GM13976 (cell line): Measurements from ENCODE around the gene MTSS2.

Experiments used
- DNase-seq: peaks from one replicate; pipeline ENCODE4 v3.0.0; 2012; ENCODE audit warnings: low spot score
- CTCF ChIP-seq: IDR thresholded peaks from 2 replicates; pipeline ENCODE4 v1.5.1; 2012; ENCODE audit warnings: borderline replicate concordance, mild to moderate bottlenecking; ENCODE audit not compliant: insufficient read depth; ENCODE audit errors: extremely low read depth, missing control alignments, control extremely low read depth
- in situ Hi-C: fragments of 300-500 bp; cut with MboI; formaldehyde crosslinking; loops from one replicate; pipeline ENCODE4 v1.12.0; 2022; ENCODE audit warnings: low sequenced_read_pairs, mixed read lengths, inconsistent platforms; ENCODE audit not compliant: unreplicated experiment

Gene MTSS2

GRCh38 chr16:70723740-70724145, 37.9 kb upstream of the MTSS2 start:
- in situ Hi-C loops, result no loop called here
- no peak for DNase-seq
- TF ChIP-seq CTCF, result no peak

- no peak for TF ChIP-seq CTCF
- in situ Hi-C loops, result no loop called here
- no peak for DNase-seq
Observed at GRCh38 chr16:70721202-70721963, 35.5 kb upstream of the MTSS2 start.

- TF ChIP-seq CTCF, result no peak
- no peak for DNase-seq
- in situ Hi-C loops, result no loop called here
Observed at GRCh38 chr16:70720425-70721201, 34.8 kb upstream of the MTSS2 start.

GRCh38 chr16:70717065-70717464, 31.2 kb upstream of the MTSS2 start:
- no peak for DNase-seq
- in situ Hi-C loops, result no loop called here
- no peak for TF ChIP-seq CTCF

GRCh38 chr16:70715860-70716357, 30.1 kb upstream of the MTSS2 start:
- in situ Hi-C loops, result no loop called here
- TF ChIP-seq CTCF, result no peak
- DNase-seq, result no peak

GRCh38 chr16:70715055-70715858, 29.4 kb upstream of the MTSS2 start:
- in situ Hi-C loops, result no loop called here
- TF ChIP-seq CTCF, result no peak
- DNase-seq, result no peak
